Measurements from ENCODE around the gene NET1.
"Not testable (repeated sequence)": the region's sequence is repeated elsewhere in the genome, so short reads cannot be mapped to it uniquely, and the experiment has no call there.

NET1 gene

DNA sequence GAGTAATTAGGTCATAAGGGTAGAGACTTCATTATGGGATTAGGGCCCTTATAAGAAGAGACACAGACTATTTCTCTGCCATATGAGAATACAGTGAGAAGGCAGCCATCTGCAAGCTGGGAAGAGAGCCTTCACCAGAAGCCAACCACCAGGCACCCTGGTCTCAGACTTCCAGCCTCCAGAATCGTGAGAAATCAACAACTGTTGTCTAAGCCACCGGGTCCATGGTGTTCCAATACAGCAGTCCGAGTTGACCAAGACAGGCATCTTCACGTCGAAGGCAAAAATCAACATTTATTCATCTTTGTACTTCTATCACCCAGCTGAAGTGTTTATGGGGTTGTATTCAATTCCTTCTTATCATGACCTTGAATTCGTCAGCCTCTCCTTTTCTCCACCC is 13.0 kb upstream of the NET1 start:
- DNase-seq (ENCODE audit: low read depth in 1 of 2, low spot score in 1 of 2): no peak

DNA sequence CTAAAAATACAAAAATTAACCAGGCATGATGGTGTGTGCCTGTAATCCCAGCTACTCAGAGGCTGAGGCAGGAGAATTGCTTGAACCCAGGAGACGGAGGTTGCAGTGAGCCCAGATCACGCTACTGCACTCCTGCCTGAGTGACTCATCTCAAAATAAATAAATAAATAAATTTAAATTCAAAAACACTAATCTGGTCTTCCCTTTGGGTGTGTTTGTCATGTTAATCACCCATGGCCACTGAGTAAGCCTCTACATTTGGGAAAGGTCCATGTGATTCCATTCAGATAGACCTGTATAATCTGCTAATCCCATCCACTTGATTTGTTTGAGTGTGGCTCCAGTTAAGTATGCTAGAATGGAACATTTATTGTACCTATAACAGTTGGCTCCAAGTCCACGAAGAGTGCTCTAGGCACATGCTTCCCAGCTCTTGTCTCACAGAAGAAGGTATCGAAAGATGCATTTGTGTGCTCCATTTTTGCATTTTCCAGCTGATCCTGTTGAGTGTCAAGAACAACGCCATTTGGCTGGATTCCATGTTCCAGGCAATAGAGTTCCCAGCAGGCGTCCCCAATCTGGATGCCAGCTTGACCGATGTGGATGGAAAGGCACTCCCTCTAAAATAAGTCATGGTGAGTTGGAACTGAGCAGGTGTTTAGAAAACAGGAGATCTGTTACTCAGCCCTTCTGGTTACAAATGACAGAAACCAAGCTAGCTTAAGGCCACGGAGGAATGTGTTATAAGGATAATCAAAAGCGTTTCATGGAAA is 11.7 kb upstream of the NET1 start:
- no peak for DNase-seq (ENCODE audit: low read depth in 1 of 2, low spot score in 1 of 2)

DNA sequence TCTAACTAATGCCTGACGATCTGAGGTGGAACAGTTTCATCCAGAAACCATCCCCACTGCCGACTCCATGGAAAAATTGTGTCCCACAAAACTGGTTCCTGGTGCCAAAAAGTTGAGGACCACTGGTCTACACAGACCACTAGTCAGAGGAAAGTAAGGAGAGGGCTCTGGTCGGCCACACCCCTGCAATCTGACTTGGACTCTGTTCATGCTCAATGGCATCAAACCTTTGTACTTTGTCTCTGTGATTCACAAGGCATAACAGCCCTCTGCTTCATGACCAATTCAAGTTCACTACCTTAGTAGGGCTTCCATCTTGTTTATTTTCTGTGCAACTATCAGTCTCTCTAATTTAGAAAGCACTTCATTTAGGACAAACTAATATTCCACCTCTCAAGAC is 9.6 kb upstream of the NET1 start:
- DNase-seq (ENCODE audit: low read depth in 1 of 2, low spot score in 1 of 2): no peak

DNA sequence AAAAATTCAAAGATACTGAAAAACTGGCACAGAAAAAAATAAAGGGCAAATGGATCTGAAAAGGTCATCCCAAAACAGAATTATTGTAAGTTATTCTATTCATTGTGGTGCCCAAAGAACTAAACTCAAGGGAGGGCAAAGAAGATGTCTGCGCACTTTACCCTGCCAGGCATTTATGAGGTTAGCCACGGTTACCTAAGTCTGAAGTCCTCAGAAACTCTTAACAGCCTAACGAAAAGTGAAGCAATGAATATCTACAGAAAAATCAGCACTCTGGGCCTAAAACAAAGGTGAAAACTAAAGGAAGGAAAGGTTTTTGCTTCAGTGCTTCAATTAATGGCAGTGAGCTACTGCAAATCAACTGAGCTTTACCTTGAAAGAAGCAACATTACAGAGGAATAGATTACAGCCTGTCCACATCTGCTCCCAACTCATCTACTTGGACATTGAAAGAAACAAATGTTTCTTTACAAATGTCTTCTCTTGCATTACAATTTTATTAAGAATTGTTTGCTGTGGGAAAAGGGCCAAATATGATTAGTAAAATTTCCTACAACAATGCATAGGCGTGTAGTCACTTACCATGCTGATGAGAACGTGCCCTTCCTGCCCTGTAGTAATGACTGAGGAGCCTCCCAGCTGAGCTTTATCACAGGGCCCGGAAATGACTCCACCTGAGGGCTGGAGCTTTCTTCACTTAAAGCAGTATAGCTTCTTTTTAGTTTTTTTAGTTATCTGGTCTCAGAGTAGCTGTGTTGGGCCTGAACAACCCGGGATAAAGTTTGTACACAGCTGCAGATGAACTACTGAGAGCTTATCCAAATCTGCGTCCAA is 7.9 kb upstream of the NET1 start, which contains the start of gene TUBAL3:
TUBAL3 (minus strand) TSS at position 621 of the 834 bp plus-strand sequence; CDS start at position 585, 36 bp downstream.
- DNase-seq (ENCODE audit: low read depth in 1 of 2, low spot score in 1 of 2): no peak

DNA sequence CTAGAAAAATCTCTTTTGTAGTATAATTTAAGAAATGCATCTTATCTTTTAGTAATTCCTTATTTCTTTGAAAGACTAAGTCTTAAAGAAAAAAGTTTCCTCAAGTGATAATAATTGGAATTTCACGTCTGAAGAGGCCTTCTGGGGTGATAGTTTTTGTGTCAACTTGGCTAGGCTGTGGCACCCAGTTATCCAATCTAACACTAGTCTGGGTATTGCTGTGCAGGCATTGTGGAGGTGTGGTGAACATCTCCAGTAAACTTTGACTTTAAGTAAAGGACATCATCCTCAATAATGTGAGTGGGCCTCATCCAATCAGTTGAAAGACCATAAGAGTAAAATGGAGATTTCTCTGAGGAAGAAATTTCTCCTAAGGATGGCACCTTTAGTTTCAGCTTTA is 5.4 kb upstream of the NET1 start:
- no peak for DNase-seq (ENCODE audit: low read depth in 1 of 2, low spot score in 1 of 2)

DNA sequence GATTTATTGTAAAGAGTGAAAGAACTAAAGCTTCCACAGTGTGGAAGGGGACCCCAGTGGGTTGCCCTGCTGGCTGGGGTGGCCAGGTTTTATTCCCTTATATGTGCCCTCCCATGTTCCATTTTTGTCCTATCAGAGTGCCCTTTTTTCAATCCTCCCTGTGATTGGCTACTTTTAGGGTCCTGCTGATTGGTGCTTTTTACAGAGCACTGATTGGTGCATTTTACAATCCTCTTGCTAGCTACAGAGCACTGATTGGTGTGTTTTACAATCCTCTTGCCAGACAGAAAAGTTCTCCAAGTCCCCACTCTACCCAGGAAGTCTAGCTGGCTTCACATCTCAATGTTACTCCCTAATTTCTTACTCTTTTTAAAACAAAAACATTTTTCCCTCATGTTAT is 1.6 kb upstream of the NET1 start:
- DNase-seq (ENCODE audit: low read depth in 1 of 2, low spot score in 1 of 2): not testable (repeated sequence)

DNA sequence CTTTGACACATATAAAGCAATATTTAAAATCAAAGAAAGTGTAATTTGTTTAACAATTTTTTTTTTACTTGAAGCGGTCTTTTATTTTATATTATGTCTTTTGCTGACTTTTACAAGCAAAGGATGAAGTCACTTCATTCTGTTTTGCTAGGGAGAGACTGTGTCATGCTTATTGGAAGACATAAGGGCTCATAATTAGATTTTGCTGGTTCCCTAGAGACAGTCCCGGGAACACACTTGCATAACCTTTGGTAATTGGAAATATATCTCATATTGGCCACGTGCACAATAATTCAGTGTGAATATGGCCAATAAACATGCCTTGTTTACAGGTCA is 448 bp upstream of the NET1 start:
- DNase-seq (ENCODE audit: low read depth in 1 of 2, low spot score in 1 of 2): no peak

DNA sequence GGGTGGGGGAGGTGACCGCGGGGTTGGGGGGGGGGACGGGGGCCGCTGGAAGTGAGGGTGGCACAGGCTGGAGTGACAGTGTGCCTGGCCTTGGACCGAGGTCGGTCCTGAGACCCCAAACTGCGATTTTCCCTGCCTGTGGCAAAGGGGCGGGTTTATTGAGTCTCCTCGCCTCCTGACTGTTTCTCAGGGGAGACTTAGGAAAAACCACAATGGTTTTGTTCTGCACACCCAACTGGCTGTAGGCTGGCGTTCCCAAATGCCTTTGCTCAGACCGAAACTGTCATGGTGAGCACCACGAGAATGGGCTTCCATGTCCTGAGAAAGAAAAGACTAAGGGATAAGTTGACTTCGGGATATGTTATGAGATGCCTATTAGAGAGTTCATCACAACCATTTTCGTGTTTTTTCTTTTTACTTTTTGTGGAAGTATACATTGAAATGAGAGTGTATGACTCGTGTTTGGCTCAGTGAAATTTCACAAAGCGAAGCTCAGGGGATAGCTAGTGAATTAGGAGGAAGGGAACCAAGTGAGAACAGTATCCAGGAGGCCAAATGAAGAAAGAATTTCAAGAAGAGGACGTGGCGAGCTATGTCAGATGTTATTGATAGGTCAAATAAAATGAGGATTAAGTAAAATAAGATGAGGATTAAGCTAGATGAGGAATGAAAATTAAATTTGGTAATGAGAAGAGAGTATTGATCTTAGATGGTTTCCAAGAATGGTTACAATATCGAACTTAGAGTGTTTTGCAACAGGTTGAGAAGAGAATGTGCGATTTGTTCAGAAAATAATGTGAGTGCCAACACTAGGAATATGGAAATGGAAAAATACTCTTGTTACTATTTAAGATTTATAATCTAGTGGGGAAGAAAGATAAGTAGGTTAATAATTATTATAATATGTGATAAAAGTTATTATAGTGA is 918 bp downstream of the NET1 start:
- no peak for DNase-seq (ENCODE audit: low read depth in 1 of 2, low spot score in 1 of 2)

DNA sequence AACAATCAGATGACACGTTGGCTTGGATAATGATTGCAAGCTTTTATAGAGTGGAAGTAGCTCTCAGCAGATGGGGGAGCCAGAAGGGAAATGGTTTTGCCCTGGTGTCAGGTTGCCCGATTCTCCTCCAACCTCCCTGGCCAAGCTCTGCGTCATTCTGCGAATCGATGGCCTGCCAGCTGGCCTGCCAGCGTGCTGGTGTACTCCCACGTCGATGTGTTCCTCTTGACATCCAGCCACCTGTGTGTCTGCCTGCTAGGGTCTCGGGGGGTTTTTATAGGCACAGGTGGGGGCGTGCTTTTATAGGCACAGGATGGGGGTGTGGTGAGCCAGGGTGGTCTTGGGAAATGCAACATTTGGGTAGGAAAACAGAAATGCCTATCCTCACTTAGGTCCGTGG is 4.6 kb downstream of the NET1 start:
- DNase-seq (ENCODE audit: low read depth in 1 of 2, low spot score in 1 of 2): no peak

DNA sequence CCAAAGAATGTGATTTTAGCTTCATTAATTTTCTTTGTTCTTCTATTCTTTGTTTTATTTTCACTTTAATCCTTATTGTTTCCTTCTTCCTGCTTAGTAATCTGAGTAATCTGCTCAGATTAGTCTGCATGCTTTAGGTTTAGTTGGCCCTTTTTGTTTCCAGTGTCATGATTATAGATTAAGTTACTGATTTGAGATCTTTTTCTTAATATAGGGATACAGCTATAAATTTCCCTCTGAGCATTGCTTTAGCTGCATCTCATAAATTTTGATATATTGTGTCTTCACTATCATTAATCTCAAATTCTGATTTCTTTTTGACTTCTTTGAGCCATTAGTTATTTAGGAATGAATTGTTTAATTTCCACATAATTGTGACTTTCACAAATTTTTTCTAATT is 6.2 kb downstream of the NET1 start:
- no peak for DNase-seq (ENCODE audit: low read depth in 1 of 2, low spot score in 1 of 2)

DNA sequence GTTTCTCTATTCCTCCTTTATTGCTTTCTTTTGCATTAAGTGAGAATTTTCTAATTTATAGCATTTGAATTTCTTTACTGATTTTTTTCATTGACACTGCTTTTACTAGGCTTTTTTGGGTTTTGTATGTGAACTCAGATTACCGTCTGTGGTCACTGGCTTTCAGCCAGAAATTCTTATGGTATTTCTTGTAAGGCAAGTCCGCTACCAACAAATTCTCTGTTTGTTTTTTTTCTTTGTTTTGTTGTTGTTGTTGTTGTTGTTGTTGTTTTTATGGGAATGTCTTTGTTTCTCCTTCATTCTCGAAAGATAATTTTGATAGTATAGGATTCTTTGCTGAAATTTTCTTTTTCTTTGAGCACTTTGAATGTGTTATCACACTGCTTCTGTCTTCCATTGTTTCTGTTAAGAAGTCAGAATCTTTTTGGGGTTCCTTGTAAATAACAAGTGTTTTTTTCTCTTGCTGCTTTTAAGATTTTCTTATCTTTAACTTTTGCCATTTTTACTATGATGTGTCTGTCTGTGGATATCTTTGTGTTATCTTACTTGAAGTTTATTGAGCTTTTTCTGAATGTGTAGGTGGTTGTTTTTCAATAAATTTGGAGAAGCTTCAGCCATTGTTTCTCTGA is 7.2 kb downstream of the NET1 start:
- DNase-seq (ENCODE audit: low read depth in 1 of 2, low spot score in 1 of 2): no peak

DNA sequence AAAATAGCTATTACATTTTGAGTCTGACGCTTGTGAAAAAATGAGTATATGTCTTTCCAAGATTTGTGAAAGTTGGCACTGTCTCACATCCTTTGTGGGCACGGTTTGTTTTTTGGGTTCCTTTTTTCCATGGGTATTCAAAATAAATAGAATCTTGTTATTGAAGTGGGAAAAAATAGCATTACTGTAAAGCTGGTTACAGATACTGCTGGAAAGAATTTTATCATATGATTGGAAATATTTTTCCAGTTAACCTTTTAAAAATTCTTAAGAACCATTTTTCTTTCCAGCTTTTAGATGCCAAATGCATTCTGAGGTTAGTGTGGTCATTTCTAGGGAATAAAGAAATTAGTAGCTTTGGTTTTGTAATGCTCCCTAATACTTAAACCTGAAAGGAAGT is 11.4 kb downstream of the NET1 start:
- DNase-seq (ENCODE audit: low read depth in 1 of 2, low spot score in 1 of 2): no peak

DNA sequence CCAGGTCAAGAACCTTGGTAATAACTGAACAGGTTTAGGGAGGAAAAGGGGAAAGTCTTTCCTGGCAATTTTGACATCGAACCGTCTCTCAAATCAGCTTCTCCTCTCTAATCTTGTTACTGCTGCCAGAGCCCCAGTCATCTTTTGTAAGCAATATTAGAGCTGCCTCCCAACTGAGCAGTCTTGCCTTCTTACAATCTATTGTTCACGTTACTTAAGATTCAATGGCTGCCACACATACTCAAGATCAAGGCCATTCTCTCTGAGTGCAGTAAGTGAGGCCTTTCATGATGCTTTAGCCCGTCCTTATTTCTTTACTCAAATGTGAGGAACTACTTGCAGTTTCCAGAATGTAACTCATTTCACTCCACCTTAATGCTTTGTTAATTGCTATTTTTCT is 12.4 kb downstream of the NET1 start:
- no peak for DNase-seq (ENCODE audit: low read depth in 1 of 2, low spot score in 1 of 2)

DNA sequence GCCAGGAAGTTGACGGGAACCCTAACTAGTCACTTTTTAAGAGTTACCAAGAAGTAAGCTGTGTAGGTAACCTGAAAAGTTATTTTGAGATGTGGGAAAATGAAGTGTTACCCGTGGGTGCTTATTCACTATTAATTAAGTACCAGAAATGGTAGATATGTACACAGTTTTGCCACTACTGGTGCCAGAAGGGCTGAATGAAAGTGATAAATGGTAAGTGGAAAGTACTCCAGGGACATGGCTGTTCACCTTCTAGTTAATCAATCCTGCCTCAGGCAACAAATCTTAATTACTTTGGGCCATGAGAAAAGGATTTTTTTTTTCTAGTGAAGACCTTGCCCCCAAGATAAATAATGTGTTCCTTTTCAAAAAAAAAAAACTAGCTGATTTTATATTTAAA is 15.8 kb downstream of the NET1 start:
- DNase-seq (ENCODE audit: low read depth in 1 of 2, low spot score in 1 of 2): no peak

DNA sequence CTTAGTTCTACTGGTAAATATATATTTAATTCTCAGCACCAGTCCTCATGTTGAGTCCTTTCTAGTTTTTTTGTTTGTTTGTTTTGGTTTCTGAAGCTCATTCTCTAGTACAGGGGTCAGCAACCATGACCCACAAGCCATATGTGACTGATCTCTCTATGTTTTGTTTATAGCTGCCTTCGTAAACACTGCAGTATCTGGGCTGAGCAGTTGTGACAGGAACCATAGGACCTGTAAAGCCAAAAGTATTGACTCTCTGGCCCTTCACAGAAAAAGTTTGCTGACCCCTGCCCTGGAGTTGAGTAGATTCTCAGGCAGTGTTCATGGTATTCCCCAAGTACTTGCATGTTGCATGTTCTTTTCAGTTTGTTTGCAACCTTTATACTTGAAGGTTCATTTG is 20.8 kb downstream of the NET1 start:
- DNase-seq (ENCODE audit: low read depth in 1 of 2, low spot score in 1 of 2): no peak

DNA sequence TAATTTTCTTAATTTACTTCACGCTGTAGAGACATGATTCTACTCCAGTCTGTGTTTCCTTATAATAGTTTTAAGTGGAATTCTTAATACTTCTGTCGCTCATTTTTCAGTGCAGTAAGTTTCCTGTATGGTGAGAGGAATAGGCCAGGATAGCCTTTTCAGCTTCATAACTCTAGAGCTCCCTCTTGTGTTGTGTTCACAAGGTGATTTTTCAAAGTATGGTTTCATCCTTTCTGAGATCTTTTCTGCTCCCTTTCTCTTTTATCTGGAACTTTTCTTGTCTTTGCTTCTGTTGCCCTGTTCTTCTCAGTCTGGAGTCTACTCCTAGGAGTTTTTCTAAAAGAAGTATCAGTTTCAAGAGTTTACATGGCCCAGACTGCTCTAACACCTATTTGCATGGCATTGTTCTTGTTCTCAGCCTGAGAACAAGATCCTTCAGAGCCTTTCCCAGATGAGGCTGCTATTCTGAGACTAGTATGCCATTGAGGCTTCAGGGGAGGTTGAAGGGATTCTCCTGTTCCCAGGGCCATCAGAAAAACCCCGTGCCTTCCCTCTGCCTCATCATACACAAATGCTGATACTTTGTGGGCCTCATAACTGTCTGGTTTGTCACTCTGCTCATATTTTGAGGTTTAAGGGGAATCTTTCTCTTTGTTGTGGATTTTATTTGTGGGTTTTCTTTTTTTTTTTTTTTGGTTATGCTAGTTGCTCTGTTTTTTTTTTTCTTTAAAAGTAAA is 21.8 kb downstream of the NET1 start:
- DNase-seq (ENCODE audit: low read depth in 1 of 2, low spot score in 1 of 2): no peak

DNA sequence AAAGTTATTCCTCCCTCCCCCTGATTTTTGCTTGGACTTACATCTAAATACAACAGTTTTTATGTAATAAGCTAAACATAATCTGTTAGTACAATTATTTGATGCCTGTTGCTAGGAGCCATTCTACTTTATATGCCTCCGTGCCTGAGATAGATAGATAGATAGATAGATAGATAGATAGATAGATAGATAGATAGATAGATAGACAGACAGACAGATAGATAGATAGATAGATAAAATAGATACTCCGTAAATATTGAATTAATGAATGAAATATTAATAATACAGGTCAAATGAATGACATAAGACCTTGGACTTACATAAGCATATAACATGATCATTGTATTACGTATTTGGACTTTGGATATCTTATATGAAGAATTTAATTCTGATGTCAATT is 23.0 kb downstream of the NET1 start:
- no peak for DNase-seq (ENCODE audit: low read depth in 1 of 2, low spot score in 1 of 2)

DNA sequence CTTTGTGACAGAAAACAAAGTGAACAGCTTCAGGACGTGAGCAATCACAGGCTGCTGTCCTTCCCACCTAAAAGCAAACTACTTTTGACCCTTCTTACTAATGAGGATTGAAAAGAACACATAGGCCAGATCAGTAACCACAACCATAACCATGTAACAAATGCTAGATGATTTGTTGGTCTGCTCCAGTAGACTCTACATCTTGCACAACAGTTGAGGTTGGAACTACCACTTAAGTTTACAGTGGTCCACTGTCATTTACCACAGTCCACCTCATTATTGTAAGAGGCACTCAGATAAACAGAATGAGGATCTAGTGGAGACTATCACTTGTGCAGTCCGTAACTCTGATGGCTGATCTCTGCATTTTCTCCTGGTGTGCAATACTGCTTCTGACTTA is 27.8 kb downstream of the NET1 start:
- no peak for DNase-seq (ENCODE audit: low read depth in 1 of 2, low spot score in 1 of 2)

DNA sequence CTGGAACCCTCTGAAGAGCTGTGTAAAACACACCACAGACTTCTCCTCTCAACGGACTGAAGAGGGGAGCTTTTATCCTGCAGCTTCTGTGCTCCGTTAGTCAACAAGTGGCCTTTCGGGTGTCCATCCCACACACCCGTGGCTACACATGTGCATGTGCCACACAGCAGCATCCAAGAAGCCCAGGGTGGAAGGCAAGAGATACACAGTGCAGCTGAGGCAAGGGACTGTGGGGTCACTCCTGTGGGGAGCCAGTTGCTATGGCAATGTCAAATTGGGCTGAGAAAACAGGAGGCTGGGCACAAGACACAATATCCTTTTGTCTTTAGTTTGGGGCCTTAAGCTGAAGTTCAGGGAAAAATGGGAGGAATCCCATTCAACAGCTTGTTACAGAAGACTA is 28.7 kb downstream of the NET1 start:
- no peak for DNase-seq (ENCODE audit: low read depth in 1 of 2, low spot score in 1 of 2)

Measured in activated CD4-positive, alpha-beta T cell treated with anti-CD3 and anti-CD28 coated beads, Interleukin-2, amount 50 U/mL, for 24 hours (primary cell).